Measurements from ENCODE around the gene NR1D2. TPM values are rescaled to one million over a fixed set of nuclear protein-coding genes. Genes with fewer than 3 reads are reported as not detected.

Gene NR1D2
- total RNA-seq, 1 donor from 2014 or later, result 34.0 TPM

DNA sequence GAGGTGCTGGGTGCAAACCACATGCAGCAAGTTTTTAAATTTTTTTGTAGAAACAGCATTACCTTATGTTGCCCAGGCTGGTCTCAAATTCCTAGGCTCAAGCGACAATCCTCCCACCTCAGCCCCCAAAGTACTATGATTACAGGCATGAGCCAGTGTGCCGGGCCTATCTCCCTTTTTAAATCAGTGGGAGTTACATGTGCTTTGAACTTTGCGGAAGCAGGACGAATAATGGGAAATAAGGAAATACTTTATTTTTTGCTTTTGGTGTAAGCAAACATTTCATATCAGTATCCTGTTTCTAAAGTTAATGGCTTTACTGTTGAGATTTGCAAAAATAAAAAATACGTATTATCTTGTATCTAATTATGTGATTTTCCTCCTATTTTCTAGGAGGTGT lies 9.1 kb downstream of the NR1D2 start:
- DNase-seq (ENCODE audit: low read depth) (no peak), FAIRE-seq (no peak)
- Histone ChIP-seq H3K4me3 (ENCODE audit: low read depth, low read length) (no peak overlapping the region), H3K36me3 (ENCODE audit: control insufficient read depth, insufficient read depth, low read length) (no peaks in the 10 kb centered on the region), H3K27me3 (ENCODE audit: control insufficient read depth, insufficient read depth, low read length) (no peaks in the 10 kb centered on the region)
- TF ChIP-seq, protein P1, sequence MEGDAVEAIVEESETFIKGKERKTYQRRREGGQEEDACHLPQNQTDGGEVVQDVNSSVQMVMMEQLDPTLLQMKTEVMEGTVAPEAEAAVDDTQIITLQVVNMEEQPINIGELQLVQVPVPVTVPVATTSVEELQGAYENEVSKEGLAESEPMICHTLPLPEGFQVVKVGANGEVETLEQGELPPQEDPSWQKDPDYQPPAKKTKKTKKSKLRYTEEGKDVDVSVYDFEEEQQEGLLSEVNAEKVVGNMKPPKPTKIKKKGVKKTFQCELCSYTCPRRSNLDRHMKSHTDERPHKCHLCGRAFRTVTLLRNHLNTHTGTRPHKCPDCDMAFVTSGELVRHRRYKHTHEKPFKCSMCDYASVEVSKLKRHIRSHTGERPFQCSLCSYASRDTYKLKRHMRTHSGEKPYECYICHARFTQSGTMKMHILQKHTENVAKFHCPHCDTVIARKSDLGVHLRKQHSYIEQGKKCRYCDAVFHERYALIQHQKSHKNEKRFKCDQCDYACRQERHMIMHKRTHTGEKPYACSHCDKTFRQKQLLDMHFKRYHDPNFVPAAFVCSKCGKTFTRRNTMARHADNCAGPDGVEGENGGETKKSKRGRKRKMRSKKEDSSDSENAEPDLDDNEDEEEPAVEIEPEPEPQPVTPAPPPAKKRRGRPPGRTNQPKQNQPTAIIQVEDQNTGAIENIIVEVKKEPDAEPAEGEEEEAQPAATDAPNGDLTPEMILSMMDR (IDR thresholded peaks at IDR 0.05; ENCODE audit: insufficient read depth, low read length, severe bottlenecking), result no peak

DNA sequence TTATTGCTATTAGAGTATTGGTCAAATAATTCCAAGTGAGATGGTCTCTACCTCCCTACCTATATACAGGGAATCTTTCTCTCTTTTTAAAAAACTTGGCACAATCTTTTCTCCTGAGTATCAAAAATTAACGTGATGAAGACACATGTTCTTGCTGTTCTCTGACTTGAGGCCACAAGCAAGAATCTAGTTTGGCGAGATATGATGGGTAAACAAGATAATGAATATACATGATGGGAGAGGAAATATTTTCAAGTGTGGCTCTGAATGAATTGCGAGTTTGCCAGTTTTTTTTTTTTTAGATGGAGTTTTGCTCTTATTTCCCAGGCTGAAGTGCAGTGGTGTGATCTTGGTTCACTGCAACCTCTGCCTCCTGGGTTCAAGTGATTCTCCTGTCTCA lies 11.6 kb downstream of the NR1D2 start:
- TF ChIP-seq, protein P1 (IDR thresholded peaks at IDR 0.05; ENCODE audit: insufficient read depth, low read length, severe bottlenecking), result no peak
- H3K27me3 ChIP-seq (ENCODE audit: control insufficient read depth, insufficient read depth, low read length), result no peaks in the 10 kb centered on the region
- no peaks in the 10 kb centered on the region for H3K36me3 ChIP-seq (ENCODE audit: control insufficient read depth, insufficient read depth, low read length)
- FAIRE-seq, result no peak
- no peak overlapping the region for H3K4me3 ChIP-seq (ENCODE audit: low read depth, low read length)
- DNase-seq (ENCODE audit: low read depth), result no peak

DNA sequence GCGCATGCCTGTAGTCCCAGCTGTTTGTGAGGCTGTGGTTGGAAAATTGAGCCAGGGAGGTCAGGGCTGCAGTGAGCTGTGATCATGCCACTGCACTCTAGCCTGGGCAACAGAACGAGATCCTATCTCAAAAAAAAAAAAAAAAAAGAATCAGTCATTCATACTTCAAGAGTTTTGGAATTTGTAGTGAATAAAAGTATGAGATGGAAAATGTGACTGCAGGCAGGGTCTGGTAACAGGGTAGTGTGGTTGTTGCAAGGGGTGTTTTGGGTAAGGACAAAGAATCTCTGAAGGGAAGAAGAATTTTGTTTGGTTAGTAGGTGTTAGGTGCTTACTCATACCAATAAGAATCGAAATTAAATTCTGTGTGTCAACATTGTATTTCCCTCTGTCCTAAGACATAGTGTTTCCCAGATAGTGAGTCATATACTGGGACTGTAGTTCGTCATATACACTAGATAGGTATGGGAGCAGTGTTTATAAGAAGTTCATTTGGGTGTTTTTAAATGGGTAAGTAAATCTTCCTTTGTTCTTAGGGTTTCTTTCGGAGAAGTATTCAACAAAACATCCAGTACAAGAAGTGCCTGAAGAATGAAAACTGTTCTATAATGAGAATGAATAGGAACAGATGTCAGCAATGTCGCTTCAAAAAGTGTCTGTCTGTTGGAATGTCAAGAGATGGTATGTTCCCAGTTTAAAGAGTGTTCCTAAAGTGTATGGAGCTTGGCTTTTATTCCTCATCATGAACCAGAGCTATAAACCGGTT lies 14.2 kb downstream of the NR1D2 start:
- no peak overlapping the region for H3K4me3 ChIP-seq (ENCODE audit: low read depth, low read length)
- H3K27me3 ChIP-seq (ENCODE audit: control insufficient read depth, insufficient read depth, low read length), result no peaks in the 10 kb centered on the region
- DNase-seq (ENCODE audit: low read depth), result peak; percentile 99
- H3K36me3 ChIP-seq (ENCODE audit: control insufficient read depth, insufficient read depth, low read length), result peaks cover 3% of the 10 kb centered on the region
- no peak for FAIRE-seq
- TF ChIP-seq, protein P1 (IDR thresholded peaks at IDR 0.05; ENCODE audit: insufficient read depth, low read length, severe bottlenecking), result no peak

DNA sequence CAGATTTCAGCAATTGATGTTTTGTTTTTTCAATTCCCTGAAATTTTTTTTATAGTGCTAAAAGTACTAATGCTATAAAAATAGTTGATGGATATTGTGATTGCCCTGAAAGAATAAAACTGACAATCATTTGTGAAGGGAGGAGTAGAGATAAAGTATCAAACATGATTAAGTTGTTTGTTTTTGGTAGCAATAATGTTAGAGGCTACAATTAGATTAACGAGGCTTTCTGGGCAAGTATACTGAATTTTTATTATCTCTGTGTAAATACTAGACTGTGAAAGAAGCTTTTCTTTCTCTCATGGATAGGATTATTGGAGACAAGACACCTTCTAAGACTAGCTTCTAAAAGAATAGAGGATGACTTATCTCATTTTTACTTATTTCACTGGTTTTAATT lies 15.6 kb downstream of the NR1D2 start:
- no peaks in the 10 kb centered on the region for H3K27me3 ChIP-seq (ENCODE audit: control insufficient read depth, insufficient read depth, low read length)
- peaks cover 3% of the 10 kb centered on the region for H3K36me3 ChIP-seq (ENCODE audit: control insufficient read depth, insufficient read depth, low read length)
- no peak for FAIRE-seq
- DNase-seq (ENCODE audit: low read depth), result no peak
- no peak overlapping the region for H3K4me3 ChIP-seq (ENCODE audit: low read depth, low read length)
- TF ChIP-seq, protein P1 (IDR thresholded peaks at IDR 0.05; ENCODE audit: insufficient read depth, low read length, severe bottlenecking), result no peak

DNA sequence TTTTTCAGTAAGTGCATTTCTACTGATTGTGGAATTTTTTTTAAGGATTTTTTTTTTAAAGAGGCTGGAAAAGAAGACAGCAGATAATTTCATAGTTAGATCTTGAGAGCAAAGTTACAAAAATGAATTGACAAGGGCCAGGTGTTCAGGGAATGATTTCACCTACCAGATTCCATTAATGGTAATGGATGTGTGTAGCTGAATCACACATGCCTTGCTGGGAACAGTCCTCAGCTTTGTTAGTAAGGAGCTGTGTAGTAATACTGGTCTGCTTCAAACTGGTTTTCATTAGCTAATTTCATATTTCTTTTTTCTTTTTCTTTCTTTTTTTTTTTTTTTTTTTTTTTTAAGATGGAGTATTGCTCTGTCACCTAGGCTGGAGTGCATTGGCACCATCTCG lies 16.0 kb downstream of the NR1D2 start:
- FAIRE-seq, result no peak
- Histone ChIP-seq H3K4me3 (ENCODE audit: low read depth, low read length) (no peak overlapping the region), H3K36me3 (ENCODE audit: control insufficient read depth, insufficient read depth, low read length) (peaks cover 3% of the 10 kb centered on the region), H3K27me3 (ENCODE audit: control insufficient read depth, insufficient read depth, low read length) (no peaks in the 10 kb centered on the region)
- TF ChIP-seq, protein P1 (IDR thresholded peaks at IDR 0.05; ENCODE audit: insufficient read depth, low read length, severe bottlenecking), result no peak
- DNase-seq (ENCODE audit: low read depth), result peak; percentile 77

DNA sequence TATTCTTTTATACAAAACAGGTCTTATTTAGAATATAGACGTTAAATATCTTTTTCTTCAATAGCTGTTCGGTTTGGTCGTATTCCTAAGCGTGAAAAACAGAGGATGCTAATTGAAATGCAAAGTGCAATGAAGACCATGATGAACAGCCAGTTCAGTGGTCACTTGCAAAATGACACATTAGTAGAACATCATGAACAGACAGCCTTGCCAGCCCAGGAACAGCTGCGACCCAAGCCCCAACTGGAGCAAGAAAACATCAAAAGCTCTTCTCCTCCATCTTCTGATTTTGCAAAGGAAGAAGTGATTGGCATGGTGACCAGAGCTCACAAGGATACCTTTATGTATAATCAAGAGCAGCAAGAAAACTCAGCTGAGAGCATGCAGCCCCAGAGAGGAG lies 16.8 kb downstream of the NR1D2 start:
- TF ChIP-seq, protein P1 (IDR thresholded peaks at IDR 0.05; ENCODE audit: insufficient read depth, low read length, severe bottlenecking), result no peak
- Histone ChIP-seq H3K27me3 (ENCODE audit: control insufficient read depth, insufficient read depth, low read length) (no peaks in the 10 kb centered on the region), H3K4me3 (ENCODE audit: low read depth, low read length) (no peak overlapping the region), H3K36me3 (ENCODE audit: control insufficient read depth, insufficient read depth, low read length) (peaks cover 3% of the 10 kb centered on the region)
- FAIRE-seq (no peak), DNase-seq (ENCODE audit: low read depth) (no peak)

Data from bronchial epithelial cell (primary cell).